ENCODE results near the gene MT1B. TPM values are rescaled to one million over a fixed set of nuclear protein-coding genes. Genes with fewer than 3 reads are reported as not detected.

MT1B gene
- total RNA-seq, 2 donors from 2014 or later: not detected

GRCh38 chr16:56635441-56635967 lies 16.2 kb upstream of the MT1B start:
- H3K36me3 ChIP-seq: no peaks in the 10 kb centered on the region
- H3K27me3 ChIP-seq: peaks cover 12% of the 10 kb centered on the region
- no peak overlapping the region for H3K9ac ChIP-seq (ENCODE audit: low read depth in 2 of 2, low read length in 2 of 2)
- H3K27ac ChIP-seq: no peak overlapping the region
- H3K4me1 ChIP-seq: no peaks in the 10 kb centered on the region
- TF ChIP-seq CTCF (IDR thresholded peaks at IDR 0.05): no peak
- DNase-seq: no peak
- H3K9me3 ChIP-seq: no peaks in the 10 kb centered on the region
- H3K4me3 ChIP-seq: no peak overlapping the region
- intact Hi-C loops (cut with DNase I): no loop called here

DNA sequence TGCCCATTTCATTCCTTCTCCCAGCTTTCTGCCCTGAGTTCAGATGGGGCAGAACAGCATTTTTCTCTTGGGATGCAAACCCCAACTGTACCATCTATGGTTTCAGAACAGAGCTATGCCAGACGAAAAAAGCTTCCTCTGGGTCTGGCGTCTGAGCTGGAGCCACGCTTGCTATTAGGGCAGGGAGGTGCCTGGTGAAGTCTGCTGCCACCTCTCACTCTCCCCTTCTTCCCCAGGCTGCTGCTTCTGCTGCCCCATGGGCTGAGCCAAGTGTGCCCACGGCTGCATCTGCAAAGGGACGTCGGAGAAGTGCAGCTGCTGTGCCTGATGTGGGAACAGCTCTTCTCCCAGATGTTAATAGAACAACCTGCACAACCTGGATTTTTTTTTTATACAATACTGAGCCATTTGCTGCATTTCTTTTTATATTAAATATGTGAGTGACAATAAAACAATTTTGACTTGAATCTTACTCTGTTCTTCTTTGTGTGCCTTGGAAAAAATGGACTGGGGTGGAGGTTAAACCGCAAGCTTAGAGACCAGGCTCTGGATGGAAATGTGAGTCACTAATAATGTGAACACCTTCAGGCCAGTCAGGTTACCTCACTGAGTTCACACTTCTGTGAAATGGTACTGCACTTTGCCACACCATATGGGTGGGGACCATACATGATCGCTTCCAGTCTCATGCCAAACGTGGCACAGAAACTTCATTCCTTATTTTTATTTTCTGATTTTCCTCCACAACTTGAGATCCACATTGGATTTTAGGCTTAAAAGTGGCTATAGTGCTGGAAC lies 14.9 kb upstream of the MT1B start:
- Histone ChIP-seq H3K4me3 (no peak overlapping the region), H3K9me3 (no peaks in the 10 kb centered on the region), H3K4me1 (no peaks in the 10 kb centered on the region), H3K27me3 (peaks cover 12% of the 10 kb centered on the region), H3K27ac (no peak overlapping the region), H3K9ac (ENCODE audit: low read depth in 2 of 2, low read length in 2 of 2) (no peak overlapping the region), H3K36me3 (no peaks in the 10 kb centered on the region)
- DNase-seq: no peak
- no peak for TF ChIP-seq CTCF (IDR thresholded peaks at IDR 0.05)
- intact Hi-C loops (cut with DNase I): no loop called here

GRCh38 chr16:56637814-56638750 lies 13.6 kb upstream of the MT1B start, which contains the start of gene MT1A:
Gene MT1A, plus strand, starts transcription at chr16:56638666. Its CDS starts 73 bp downstream, at chr16:56638739.
- peak within 1 kb of the TSS; percentile 58 to 63 for H3K9ac ChIP-seq (ENCODE audit: low read depth in 2 of 2, low read length in 2 of 2)
- no peaks in the 10 kb centered on the region for H3K4me1 ChIP-seq
- intact Hi-C loops (cut with DNase I): no loop called here
- H3K27ac ChIP-seq: no peak within 1 kb of the TSS
- no peaks in the 10 kb centered on the region for H3K36me3 ChIP-seq
- H3K27me3 ChIP-seq: peaks cover 12% of the 10 kb centered on the region
- peak; percentile 90 for DNase-seq
- peak within 1 kb of the TSS; percentile 49 for H3K4me3 ChIP-seq
- no peak for TF ChIP-seq CTCF (IDR thresholded peaks at IDR 0.05)
- H3K9me3 ChIP-seq: no peaks in the 10 kb centered on the region

DNA sequence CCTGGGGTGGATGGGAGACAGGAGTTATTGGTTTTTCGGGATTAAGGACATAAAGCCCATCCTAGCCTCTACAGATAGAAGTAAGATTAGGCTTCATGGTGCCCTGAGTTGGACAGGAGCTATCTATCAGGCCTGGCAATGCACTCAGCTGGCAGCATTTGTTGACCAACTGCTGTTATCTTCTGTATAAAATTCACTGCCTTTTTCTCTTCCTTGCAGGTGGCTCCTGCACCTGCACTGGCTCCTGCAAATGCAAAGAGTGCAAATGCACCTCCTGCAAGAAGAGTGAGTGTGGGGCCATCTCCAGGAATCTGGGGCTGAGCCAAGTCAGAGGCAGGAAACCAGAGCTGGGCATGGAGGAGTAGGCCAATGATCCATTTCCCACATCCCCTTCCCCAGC lies 12.6 kb upstream of the MT1B start:
- H3K9ac ChIP-seq (ENCODE audit: low read depth in 2 of 2, low read length in 2 of 2): peak overlapping the region in 1 of 2 donors; percentile 63

More for the DNA sequence above, 12.6 kb upstream of the MT1B start:
- no peak for DNase-seq
- peaks cover 12% of the 10 kb centered on the region for H3K27me3 ChIP-seq
- H3K36me3 ChIP-seq: no peaks in the 10 kb centered on the region
- no peak overlapping the region for H3K4me3 ChIP-seq
- H3K4me1 ChIP-seq: no peaks in the 10 kb centered on the region
- no peaks in the 10 kb centered on the region for H3K9me3 ChIP-seq
- intact Hi-C loops (cut with DNase I): no loop called here
- H3K27ac ChIP-seq: no peak overlapping the region
- TF ChIP-seq CTCF (IDR thresholded peaks at IDR 0.05): no peak
